ENCODE results near the gene DOCK2.

The DOCK2 gene

GRCh38 chr5:169999621-170000020, 362.5 kb downstream of the DOCK2 start:
- no peak for DNase-seq

DNA sequence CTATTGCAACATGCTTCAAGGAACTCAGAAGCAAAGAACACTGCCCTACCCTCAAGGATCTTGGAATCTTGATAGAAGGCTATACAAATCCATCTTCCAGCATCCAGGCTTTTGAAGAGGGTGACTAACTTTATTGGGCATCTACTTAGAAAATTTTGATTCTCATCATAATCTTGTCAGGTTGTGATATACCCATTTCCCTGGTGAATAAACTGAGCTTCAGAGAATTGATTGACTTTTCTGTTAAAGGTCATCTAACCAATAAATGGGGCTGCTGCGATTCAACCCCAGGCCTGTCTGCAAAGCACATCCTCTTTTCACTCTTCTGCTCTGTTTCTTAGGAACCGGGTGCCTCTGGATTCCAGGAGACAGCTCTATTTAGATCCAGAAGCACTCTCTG, 363.1 kb downstream of the DOCK2 start:
- DNase-seq, result no peak

DNA sequence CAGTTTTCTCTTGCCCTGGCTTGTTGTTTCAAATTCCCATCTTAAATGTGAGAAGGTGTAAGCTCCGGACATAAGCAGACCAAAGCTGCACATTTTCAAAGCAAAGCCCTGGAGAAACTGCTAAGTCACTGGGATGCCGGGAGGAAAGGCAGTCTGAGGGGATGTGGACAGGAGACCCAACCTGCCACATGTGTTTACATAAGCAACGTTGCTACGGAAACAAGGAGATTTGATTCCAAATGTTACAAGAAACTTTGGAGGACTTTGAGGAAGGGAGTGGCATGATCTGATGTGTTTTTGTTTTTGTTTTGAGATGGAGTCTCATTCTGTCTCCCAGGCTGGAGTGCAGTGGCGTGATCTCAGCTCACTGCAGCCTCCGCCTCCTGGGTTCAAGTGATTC, 368.9 kb downstream of the DOCK2 start:
- DNase-seq, result no peak

DNA sequence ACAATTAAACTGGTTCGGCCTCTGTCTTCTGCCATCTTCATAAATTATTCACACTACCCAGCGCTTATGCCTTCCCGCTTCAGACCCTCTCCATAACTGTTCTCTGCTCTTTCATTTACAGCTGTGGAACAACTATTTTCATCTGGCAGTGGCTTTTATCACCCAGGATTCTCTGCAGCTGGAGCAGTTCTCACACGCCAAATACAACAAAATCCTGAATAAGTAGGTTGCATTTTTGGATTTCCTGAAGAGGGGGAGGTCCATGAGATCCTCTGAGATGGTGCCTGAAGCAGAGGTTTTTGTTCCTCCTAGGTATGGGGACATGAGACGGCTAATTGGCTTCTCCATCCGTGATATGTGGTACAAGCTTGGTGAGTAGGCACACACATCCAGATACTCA, 371.3 kb downstream of the DOCK2 start:
- no peak for DNase-seq

GRCh38 chr5:170010595-170010994, 373.5 kb downstream of the DOCK2 start:
- no peak for DNase-seq

- no peak for DNase-seq
These were observed 374.7 kb downstream of the DOCK2 start for GRCh38 chr5:170011751-170012150.

DNA sequence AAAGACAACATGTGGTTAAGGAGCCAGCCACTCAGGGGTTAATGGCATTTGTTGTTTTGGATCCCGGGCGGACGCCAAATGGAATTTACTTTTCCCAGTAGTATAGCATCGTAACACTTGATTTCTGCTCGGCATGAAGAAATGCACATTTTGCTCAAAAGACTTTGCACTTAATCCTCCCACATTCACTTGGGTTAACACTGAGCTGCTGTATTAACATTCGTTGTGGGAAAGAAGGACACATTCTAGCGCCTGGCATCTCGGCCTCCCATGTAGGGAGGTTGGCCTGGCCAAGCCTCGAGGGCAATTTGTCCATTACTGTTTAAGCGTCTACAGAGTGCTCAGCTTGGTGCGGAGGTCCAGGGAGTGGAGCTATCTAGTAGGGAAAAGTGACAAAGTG, 375.5 kb downstream of the DOCK2 start:
- DNase-seq, result no peak

GRCh38 chr5:170020423-170020822, 383.3 kb downstream of the DOCK2 start:
- DNase-seq, result no peak

- no peak for DNase-seq
These were observed 384.4 kb downstream of the DOCK2 start for GRCh38 chr5:170021506-170021905.

- DNase-seq, result no peak
These were observed 388.8 kb downstream of the DOCK2 start for GRCh38 chr5:170025853-170026252.

DNA sequence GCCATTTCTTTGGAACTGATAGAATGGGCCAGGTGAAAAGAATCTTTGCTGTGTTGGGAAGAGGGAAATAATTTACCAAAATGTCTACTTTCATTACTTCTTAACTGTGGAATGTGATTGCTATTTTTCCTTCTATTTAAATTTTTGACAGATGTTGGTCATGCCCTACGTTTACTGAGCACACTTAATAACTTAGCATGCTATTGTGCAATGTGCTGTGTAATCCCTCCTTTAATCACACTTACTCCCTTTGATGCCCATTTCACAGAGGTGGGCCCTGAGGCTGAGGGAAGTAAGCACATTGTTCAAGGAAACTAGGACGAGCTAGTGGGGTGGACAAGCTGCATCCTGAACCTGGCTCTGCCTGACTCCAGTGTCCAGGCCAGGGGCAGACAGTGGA, 391.0 kb downstream of the DOCK2 start:
- no peak for DNase-seq

DNA sequence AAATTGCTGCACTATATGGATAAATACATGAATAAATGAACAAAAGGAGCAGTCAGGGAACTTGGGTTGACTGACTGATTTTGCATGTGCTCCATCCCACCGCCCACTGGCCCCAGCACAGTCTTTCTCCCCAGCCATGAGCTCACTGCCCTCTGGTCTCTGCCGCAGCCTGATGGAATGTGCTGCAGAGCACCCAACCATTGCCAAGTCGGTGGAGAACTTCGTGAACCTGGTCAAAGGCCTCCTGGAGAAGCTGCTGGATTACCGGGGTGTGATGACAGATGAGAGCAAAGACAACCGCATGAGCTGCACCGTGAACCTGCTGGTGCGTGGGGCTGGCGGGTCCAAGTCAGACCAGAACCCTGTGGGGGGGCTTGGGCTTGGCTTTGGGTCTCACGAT, 397.2 kb downstream of the DOCK2 start:
- DNase-seq, result no peak

GRCh38 chr5:170038241-170038640, 401.2 kb downstream of the DOCK2 start:
- no peak for DNase-seq

DNA sequence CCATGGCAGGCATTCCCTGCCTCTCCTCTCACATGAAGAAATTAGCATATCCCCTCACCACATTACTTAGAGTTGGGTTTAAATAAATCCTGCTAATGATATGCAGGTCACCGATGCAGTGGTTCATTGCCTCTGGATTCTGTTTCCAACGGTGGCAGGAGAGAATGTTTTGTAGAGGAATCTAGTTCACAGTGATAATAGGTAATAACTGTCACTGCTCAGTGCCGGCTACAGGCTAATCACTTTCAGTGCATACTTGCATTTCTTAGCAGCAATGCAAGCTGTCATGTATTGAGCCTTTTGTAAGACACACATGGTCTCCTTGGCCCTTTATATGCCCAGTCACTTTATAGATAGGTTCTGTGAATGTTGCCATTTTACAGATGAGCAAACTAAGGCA, 402.8 kb downstream of the DOCK2 start:
- DNase-seq, result no peak

- no peak for DNase-seq
These were observed 409.2 kb downstream of the DOCK2 start for GRCh38 chr5:170046241-170046640.

GRCh38 chr5:170049713-170050112, 412.6 kb downstream of the DOCK2 start:
- no peak for DNase-seq

- DNase-seq, result no peak
These were observed 416.8 kb downstream of the DOCK2 start for GRCh38 chr5:170053896-170054295.

GRCh38 chr5:170055606-170056005, 418.5 kb downstream of the DOCK2 start:
- no peak for DNase-seq

GRCh38 chr5:170056561-170057267, 419.6 kb downstream of the DOCK2 start:
- no peak for DNase-seq

DNA sequence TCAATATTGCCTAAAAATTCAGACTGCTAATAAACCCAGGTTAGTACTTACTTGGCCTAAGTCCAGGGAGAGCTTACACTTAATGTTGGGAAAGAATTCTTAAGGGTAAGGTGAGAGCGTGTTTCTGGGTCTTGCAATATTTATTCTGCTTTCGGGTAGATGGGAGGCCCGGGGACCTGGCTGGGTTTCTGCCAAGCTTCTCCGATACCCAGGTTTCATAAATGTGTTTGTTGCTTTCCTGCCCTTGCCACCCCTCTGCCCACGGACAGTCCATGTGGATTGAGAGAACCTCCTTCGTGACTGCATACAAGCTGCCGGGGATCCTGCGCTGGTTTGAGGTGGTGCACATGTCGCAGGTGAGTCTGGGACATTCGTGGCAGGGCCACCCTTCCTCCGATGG, 420.2 kb downstream of the DOCK2 start:
- DNase-seq, result no peak

DNA sequence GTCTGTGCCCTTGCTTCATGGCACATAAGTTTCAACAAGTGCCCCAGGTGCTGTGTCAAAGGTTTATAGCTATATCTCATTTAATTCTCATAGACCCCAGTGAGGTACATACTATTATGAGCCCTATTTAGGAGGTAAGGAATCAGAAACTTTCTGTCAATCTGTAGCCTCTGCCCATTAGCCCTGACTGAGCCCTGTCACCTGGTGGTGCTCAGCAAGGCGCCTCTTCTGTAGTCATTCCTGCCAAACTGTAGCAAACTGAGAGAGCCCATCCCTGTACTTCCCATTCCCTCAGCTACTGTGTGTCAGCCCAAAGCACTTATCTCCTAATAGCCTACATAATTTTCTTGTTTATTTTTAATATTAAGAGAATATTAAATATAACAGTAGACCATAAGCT, 422.1 kb downstream of the DOCK2 start:
- no peak for DNase-seq

- DNase-seq, result no peak
These were observed 430.1 kb downstream of the DOCK2 start for GRCh38 chr5:170067152-170067551.

GRCh38 chr5:170067574-170068170, 430.6 kb downstream of the DOCK2 start:
- DNase-seq, result no peak

GRCh38 chr5:170069512-170069911, 432.4 kb downstream of the DOCK2 start:
- no peak for DNase-seq
